Activated naive CD4-positive, alpha-beta T cell treated with anti-CD3 and anti-CD28 coated beads, Interleukin-2, amount 10 ng/mL, durations not matched to agents 5 hours and 36 hours (primary cell): Measurements from ENCODE around the gene PMM2. TPM values are rescaled to one million over a fixed set of nuclear protein-coding genes. Genes with fewer than 3 reads are reported as not detected.

Experiments used
- total RNA-seq, 2 experiments: library from RNA; stranded (reverse); gene quantifications; one replicate each; pipeline ENCODE4 v1.2.3, GENCODE V29; 2021

PMM2 gene
- total RNA-seq: 10 to 100 TPM; 33.6 to 36.0 TPM

DNA sequence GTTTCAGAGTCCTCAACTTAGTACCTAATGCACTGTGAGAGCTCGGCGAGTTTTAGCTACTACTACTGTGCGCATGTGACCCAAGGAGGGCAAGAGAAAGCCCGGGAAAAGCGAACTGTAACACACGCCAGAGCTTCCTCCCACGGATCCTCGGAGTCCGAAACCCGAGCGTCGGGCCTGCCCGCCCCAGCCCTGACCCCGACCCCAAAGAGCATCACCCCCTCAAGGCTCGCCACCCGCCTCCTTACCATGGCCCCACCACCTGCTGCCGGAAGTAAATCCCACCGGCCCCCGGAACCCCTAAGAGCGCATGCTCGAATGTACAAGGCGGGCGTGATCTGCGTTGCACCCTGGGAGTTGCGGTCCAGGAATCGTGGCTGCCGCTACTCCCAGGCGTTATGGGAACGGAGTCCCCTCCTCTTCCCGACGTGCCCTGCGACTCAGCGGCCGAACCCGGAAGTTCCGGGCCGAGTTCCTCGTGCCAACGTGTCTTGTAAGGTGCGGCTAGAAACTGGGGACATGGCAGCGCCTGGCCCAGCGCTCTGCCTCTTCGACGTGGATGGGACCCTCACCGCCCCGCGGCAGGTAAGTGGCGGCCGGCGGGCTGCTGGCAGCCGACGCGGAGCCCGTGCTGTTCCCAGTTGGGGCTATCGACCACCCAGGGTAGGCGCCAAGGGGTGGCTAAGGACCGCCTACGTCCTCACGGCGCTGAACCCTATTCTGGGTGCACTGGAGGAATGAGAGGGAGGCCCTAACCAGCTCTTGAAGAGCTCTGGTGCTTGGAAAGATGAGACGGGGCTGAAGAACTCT is at the start of gene PMM2, which contains the start of gene TMEM186:
Gene PMM2, plus strand, starts transcription at position 476 of the 810 bp plus-strand sequence. Its CDS starts 44 bp downstream, at position 520.
Gene TMEM186, minus strand, starts transcription at position 276 of the 810 bp plus-strand sequence. Its CDS starts 25 bp downstream, at position 251.

GRCh38 chr16:8868416-8869211 is 71.0 kb downstream of the PMM2 start, which contains the start of gene CARHSP1:
Gene CARHSP1 (minus strand): TSS chr16:8869006. CDS start chr16:8859328, 9,678 bp downstream.

DNA sequence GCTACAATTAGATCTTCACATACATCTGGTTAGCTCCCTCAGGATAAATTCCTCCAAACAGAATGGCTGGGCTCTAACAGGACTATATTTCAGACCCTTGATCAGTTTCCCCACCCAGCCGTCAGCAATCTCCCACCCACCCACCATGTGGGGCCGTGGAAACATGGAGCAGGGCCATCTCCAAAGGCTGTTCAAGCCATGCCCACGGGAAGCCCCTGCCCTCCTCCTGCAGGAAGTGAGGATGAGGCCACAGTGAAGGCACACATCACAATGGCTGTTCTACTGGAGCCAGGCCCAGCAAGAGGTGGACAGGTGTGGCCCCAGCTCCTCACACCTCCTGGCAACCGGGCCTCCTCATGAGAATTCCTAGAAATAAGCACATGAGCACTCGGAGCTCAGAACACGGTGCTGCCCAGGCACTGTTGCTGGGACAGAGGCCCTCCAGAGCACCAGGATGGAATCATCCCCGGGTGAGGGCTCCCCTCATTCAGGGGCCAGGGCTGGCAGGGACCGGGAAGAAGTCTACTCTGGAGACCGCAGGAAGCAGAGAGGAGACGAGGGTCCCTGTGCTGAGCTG is 84.5 kb downstream of the PMM2 start, which contains the start of gene LITAFD:
Gene LITAFD, plus strand, starts transcription at position 311 of the 577 bp plus-strand sequence. CDS start 2,005 bp downstream, outside the sequence.

Other genes starting within 250 kb of the PMM2 start
- gene TMEM114, start 207.3 kb upstream of the PMM2 start, total RNA-seq: not detected
- 10 to 100 TPM; 21.3 to 28.1 TPM for gene METTL22, start 176.1 kb upstream of the PMM2 start, total RNA-seq
- gene ABAT, start 123.2 kb upstream of the PMM2 start, total RNA-seq: 1 to 10 TPM; 4.8 TPM
- 10 to 100 TPM; 10.4 to 12.1 TPM for gene TMEM186, start 200 bp upstream of the PMM2 start, total RNA-seq
- gene CARHSP1, start 71.2 kb downstream of the PMM2 start, total RNA-seq: 100 to 1,000 TPM; 154 to 160 TPM
- not detected for gene LITAFD, start 84.5 kb downstream of the PMM2 start, total RNA-seq
- 100 to 1,000 TPM; 155 to 161 TPM for gene USP7, start 166.1 kb downstream of the PMM2 start, total RNA-seq